HG03103 (cell line): ENCODE data around the gene CADM3.

Source experiments
- ATAC-seq: cut with Tn5 transposase; IDR thresholded peaks from one replicate; pipeline ENCODE4 v1.9.1; 2021; ENCODE audit warnings: low read depth; ENCODE audit not compliant: unreplicated experiment

CADM3 gene

GRCh38 chr1:159248311-159248710 is 76.9 kb downstream of the CADM3 start:
- ATAC-seq = no peak

- no peak for ATAC-seq
Observed at GRCh38 chr1:159250638-159251216, 79.3 kb downstream of the CADM3 start.
